Natural killer cell (primary cell): ENCODE measurements around the gene BIRC7. TPM values are rescaled to one million over a fixed set of nuclear protein-coding genes. Genes with fewer than 3 reads are reported as not detected.

Experiments
- ATAC-seq, 3 donors: fragments of 150-1000 bp in 2 of 3; fragments of 200-7000 bp in 1 of 3; cut with Tn5 transposase; 1 replicate in 1 of 3; 2 replicates in 2 of 3; pipeline ENCODE4 v1.10.0; 2021; ENCODE audit warnings: mild to moderate bottlenecking in 2 of 3, moderate library complexity in 2 of 3
- DNase-seq, 2 donors: peaks; one replicate each; pipeline versions ENCODE4 v3.0.0 to v3.0.0-alpha.2; 2013 to 2021; ENCODE audit warnings: mixed read lengths in 1 of 2
- H3K27ac ChIP-seq: one replicate; pipeline ENCODE4 v1.5.1; 2013; ENCODE audit warnings: mild to moderate bottlenecking, low read length
- H3K27me3 ChIP-seq: one replicate; pipeline ENCODE4 v1.6.1; 2013; ENCODE audit warnings: low read length; ENCODE audit not compliant: control insufficient read depth, insufficient read depth
- H3K36me3 ChIP-seq: one replicate; pipeline ENCODE4 v1.6.1; 2013; ENCODE audit warnings: low read length; ENCODE audit not compliant: control insufficient read depth, insufficient read depth
- H3K4me1 ChIP-seq: one replicate; pipeline ENCODE4 v1.6.1; 2013; ENCODE audit warnings: low read length; ENCODE audit not compliant: control insufficient read depth, insufficient read depth
- H3K4me3 ChIP-seq: one replicate; pipeline ENCODE4 v1.5.1; 2013; ENCODE audit warnings: low read length
- H3K9me3 ChIP-seq: one replicate; pipeline ENCODE4 v1.6.1; 2013; ENCODE audit warnings: low read length; ENCODE audit not compliant: control insufficient read depth, insufficient read depth
- H3K27ac Mint-ChIP-seq, 2 donors: one replicate each; pipeline ENCODE4 v1.8.0; 2022; ENCODE audit warnings: mild to moderate bottlenecking in 2 of 2, mixed read lengths in 2 of 2, moderate library complexity in 1 of 2
- H3K27me3 Mint-ChIP-seq, 2 donors: one replicate each; pipeline ENCODE4 v1.8.0; 2022; ENCODE audit warnings: low read depth in 2 of 2, mixed read lengths in 2 of 2
- H3K36me3 Mint-ChIP-seq: one replicate; pipeline ENCODE4 v1.8.0; 2022; ENCODE audit warnings: mixed read lengths
- H3K4me1 Mint-ChIP-seq, 2 donors: one replicate each; pipeline ENCODE4 v1.8.0; 2022; ENCODE audit warnings: mixed read lengths in 2 of 2
- H3K4me3 Mint-ChIP-seq: one replicate; pipeline ENCODE4 v1.8.0; 2022; ENCODE audit warnings: mild to moderate bottlenecking, moderate library complexity, mixed read lengths
- H3K9me3 Mint-ChIP-seq, 2 donors: one replicate each; pipeline ENCODE4 v1.8.0; 2022; ENCODE audit warnings: mixed read lengths in 2 of 2
- WGBS: methylation state at CpG from one replicate; pipeline ENCODE4 v1.1.7; 2013; ENCODE audit warnings: missing lambda C conversion rate; ENCODE audit not compliant: insufficient coverage; 5-methylcytosine and 5-hydroxymethylcytosine counted together
- intact Hi-C: fragments of 100-400 bp; cut with micrococcal nuclease; formaldehyde crosslinking; loops from one replicate; pipeline ENCODE4 v1.14.2; 2022
- total RNA-seq, 4 donors: library from RNA; stranded (reverse); fragments of 120-200 nt in 1 of 4; gene quantifications; one replicate each; pipeline versions ENCODE4 v1.2.3 to v1.2.4, GENCODE V29; 2013 to 2022
- TF ChIP-seq, protein P1 (sequence below): fragments of 200-600 bp; IDR thresholded peaks from one replicate; pipeline ENCODE4 v1.8.0; 2022; ENCODE audit warnings: antibody characterized with exemption

Gene BIRC7
- total RNA-seq, 3 donors from 2014 or later (not counting 1 experiment from before 2014, with no cell fraction given) = not detected

DNA sequence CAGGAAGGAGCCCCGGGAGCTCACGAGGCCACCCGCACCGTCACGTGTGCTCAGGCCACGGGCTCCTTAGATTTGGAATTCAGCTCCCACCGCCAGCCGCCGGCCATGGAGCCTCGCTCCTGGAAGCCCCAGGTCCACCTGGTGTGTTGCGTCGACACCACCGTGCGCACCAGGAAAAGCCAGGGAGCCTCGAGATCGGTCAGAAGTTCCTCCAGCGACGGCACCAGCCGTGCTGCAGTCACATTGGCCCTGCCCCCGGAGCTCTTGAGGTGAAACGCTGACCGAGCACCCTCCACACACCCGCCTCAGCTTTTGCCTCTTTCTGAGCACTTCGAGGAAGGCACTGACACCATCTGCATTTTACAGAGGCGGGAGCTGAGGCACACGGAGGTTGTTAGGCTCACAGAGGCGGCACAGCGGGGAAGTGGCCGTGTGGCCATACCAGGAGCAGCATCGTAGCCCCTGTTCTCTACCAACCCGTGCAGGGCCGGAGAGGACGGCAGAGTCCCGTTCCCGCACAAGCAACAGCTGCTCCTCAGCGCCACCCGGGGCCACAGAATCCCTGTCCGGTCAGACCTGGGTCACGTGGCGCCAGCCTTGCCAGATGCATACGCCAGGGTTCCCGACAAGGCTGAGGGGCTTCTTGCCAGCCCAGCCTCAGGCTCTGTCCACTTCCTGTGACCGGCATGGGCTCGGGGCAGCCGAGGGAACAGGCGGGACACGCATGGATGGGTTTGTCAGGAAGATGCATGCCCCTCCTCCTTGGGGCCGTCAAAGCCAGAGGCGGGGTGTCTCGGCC is 11.0 kb downstream of the BIRC7 start:
- Mint-ChIP-seq H3K36me3 (no peaks in the 10 kb centered on the region), H3K9me3 (no peaks in the 10 kb centered on the region), H3K4me1 (no peaks in the 10 kb centered on the region), H3K4me3 (no peak overlapping the region), H3K27ac (no peak overlapping the region), H3K27me3 (peaks cover 7 to 18% of the 10 kb centered on the region in 2 donors)
- peaks cover under 1% of the 10 kb centered on the region for H3K27me3 ChIP-seq
- H3K4me1 ChIP-seq = no peaks in the 10 kb centered on the region
- H3K9me3 ChIP-seq = no peaks in the 10 kb centered on the region
- TF ChIP-seq, protein P1, sequence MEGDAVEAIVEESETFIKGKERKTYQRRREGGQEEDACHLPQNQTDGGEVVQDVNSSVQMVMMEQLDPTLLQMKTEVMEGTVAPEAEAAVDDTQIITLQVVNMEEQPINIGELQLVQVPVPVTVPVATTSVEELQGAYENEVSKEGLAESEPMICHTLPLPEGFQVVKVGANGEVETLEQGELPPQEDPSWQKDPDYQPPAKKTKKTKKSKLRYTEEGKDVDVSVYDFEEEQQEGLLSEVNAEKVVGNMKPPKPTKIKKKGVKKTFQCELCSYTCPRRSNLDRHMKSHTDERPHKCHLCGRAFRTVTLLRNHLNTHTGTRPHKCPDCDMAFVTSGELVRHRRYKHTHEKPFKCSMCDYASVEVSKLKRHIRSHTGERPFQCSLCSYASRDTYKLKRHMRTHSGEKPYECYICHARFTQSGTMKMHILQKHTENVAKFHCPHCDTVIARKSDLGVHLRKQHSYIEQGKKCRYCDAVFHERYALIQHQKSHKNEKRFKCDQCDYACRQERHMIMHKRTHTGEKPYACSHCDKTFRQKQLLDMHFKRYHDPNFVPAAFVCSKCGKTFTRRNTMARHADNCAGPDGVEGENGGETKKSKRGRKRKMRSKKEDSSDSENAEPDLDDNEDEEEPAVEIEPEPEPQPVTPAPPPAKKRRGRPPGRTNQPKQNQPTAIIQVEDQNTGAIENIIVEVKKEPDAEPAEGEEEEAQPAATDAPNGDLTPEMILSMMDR = no peak
- no peak for ATAC-seq
- no peak overlapping the region for H3K4me3 ChIP-seq
- no peak overlapping the region for H3K27ac ChIP-seq
- 33% methylated on average over 50 of the region's 50 CpGs for WGBS
- H3K36me3 ChIP-seq = no peaks in the 10 kb centered on the region
- no peak for DNase-seq
- intact Hi-C loops = no loop called here

DNA sequence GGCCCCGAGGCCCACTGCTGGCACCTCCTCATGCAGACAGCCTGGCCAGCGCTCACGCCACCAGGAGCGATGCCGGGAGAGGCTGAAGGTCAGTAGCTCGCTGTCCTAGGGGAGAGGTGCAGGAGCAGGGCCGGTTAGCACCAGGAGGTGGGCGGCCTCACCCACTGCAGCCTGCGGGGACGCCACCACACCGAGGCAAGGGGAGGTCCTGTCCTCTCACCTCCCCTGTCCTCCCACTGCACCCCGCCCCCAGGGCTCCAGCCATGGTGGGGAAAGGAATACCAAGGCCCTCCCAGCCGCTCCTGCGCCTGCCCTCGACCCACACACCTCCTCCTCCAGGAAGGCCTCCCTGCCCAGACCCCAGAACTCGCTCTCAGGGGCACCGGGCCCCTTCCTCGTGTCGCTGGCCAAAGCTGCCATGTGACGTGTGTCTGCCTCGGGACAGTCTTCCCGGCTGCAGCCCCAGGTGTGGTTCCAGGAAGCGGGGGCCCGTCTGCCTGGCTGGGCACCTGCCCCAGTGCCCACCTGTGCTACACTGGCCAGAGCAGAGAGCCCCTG is 12.0 kb downstream of the BIRC7 start:
- no peak for DNase-seq
- Mint-ChIP-seq H3K36me3 (no peaks in the 10 kb centered on the region), H3K27ac (no peak overlapping the region), H3K4me1 (no peaks in the 10 kb centered on the region), H3K9me3 (no peaks in the 10 kb centered on the region), H3K4me3 (no peak overlapping the region), H3K27me3 (peaks cover 11 to 22% of the 10 kb centered on the region in 2 donors)
- H3K4me3 ChIP-seq = no peak overlapping the region
- no peak for ATAC-seq
- 74% methylated on average over 24 of the region's 24 CpGs for WGBS
- no peaks in the 10 kb centered on the region for H3K36me3 ChIP-seq
- H3K4me1 ChIP-seq = no peaks in the 10 kb centered on the region
- TF ChIP-seq, protein P1 = no peak
- H3K9me3 ChIP-seq = no peaks in the 10 kb centered on the region
- H3K27me3 ChIP-seq = peaks cover 11% of the 10 kb centered on the region
- H3K27ac ChIP-seq = no peak overlapping the region
- intact Hi-C loops = no loop called here

DNA sequence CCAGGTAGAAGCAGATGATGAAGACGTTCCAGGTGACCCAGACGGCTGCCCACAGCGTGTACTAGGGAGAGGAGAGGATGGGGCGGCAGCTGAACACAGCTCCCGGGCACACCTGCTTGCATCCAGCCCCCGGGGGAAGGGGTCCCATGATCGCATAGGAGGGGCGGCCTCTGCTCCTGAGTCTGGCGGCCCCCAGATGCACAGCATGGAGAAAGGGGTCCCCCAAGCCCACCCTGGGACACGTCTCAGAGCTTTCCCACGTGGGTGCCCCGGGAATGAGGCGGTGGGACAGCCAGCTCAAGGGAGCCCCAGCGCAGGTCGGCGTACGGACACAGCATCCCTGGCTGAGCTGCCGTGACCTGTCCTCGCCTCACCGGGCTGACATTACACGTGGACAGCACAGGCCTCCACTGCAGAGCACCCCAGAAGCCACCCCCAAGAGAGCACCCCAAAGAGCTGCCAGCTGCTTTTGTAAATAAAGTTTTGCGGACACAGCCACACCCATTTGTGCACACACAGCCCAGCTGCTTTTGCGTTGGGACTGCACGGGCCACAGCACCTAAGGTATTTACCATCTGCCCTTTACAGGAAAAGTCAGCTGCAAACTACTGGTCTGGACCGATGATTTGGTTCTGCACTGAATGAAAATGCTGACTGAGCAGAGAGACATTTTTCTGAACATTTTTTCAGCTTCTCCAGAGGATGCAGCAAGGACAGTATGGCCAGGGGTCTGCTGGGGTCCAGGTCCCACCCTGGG is 13.3 kb downstream of the BIRC7 start:
- no peak for DNase-seq
- Mint-ChIP-seq H3K4me3 (no peak overlapping the region), H3K9me3 (no peaks in the 10 kb centered on the region), H3K36me3 (no peaks in the 10 kb centered on the region), H3K4me1 (no peaks in the 10 kb centered on the region), H3K27me3 (peaks cover 16 to 26% of the 10 kb centered on the region in 2 donors), H3K27ac (no peak overlapping the region)
- H3K4me1 ChIP-seq = peaks cover 4% of the 10 kb centered on the region
- H3K36me3 ChIP-seq = no peaks in the 10 kb centered on the region
- H3K27me3 ChIP-seq = peaks cover 11% of the 10 kb centered on the region
- intact Hi-C loops = no loop called here
- ATAC-seq = no peak
- TF ChIP-seq, protein P1 = no peak
- no peak overlapping the region for H3K4me3 ChIP-seq
- whole genome bisulfite sequencing = 81% methylated on average over 25 of the region's 25 CpGs
- H3K9me3 ChIP-seq = no peaks in the 10 kb centered on the region
- no peak overlapping the region for H3K27ac ChIP-seq
